ENCODE measurements around the gene ESD. TPM values are rescaled to one million over a fixed set of nuclear protein-coding genes. Genes with fewer than 3 reads are reported as not detected.

ESD gene
- total and polyA plus RNA-seq, 10 of the 15 experiments (the other 5 are each of a cell fraction or from before 2014, with no cell fraction given) = 105 to 387 (median 195) TPM

DNA sequence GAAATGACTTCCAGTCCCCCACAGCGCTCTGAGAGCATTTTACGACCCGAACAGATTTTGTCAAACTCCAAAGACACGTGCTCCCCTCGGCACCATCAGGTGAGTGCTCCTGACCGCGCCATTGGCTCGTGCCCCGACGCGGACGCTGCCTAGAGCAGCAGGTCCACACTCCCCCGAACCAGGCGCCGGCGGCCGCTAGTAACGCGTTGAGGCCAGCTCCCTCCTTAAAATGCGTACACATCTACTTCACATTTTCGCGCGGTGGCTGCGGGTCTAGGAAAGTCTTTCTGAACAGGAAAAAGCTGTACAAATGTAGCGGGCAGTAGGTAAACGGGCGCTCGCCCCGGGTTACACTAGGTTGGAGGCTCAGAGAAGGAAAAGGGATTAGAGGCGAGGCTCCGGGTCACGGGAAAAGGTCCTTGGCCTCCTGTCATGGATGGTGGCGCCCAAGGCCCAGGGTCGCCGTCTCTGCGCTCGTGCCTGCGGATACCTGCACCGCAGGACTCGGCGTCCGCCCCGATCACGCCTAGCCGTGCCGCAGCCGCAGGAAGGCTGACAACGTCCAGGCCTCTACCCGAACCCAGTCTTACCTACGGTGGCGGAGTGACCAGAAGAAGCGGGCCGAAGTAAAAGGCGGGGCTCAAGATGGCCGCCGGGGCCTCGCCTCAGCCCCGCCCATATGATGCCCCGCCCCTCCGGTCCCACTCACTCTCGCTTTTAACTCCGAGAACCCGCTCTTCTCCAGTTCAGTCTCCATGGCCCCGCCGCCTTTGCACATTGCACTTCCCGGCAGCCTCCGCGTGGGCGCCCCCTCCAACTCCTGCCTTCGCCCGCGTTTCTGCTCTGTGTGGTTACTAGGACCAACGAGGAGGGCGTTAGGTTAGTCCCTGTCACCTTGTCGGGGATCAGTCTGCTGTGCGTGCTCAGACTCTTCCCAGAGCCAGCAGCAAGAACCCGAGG, at the start of gene ESD (continued):
- no peak for TF ChIP-seq PRDM15 (CRISPR knock-in tag; IDR thresholded peaks at IDR 0.05)
- peak; percentile 40 for TF ChIP-seq RUNX3 (IDR thresholded peaks at IDR 0.05; ENCODE audit: low read length)
- TF ChIP-seq SMAD5 (IDR thresholded peaks at IDR 0.05; ENCODE audit: low read depth) = peak; percentile 65; the same call in 1 of the 2 replicates
- no peak for TF ChIP-seq SREBF1 (IDR thresholded peaks at IDR 0.05; ENCODE audit: low read length)
- TF ChIP-seq, protein P1, sequence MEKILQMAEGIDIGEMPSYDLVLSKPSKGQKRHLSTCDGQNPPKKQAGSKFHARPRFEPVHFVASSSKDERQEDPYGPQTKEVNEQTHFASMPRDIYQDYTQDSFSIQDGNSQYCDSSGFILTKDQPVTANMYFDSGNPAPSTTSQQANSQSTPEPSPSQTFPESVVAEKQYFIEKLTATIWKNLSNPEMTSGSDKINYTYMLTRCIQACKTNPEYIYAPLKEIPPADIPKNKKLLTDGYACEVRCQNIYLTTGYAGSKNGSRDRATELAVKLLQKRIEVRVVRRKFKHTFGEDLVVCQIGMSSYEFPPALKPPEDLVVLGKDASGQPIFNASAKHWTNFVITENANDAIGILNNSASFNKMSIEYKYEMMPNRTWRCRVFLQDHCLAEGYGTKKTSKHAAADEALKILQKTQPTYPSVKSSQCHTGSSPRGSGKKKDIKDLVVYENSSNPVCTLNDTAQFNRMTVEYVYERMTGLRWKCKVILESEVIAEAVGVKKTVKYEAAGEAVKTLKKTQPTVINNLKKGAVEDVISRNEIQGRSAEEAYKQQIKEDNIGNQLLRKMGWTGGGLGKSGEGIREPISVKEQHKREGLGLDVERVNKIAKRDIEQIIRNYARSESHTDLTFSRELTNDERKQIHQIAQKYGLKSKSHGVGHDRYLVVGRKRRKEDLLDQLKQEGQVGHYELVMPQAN (conservative IDR thresholded peaks at IDR 0.05) = peak; percentile 68; the same call in 1 of the 2 replicates
- TF ChIP-seq EZH2 (IDR thresholded peaks at IDR 0.05; ENCODE audit: borderline replicate concordance, control insufficient read depth, low read depth, low read length) = no peak
- TF ChIP-seq, protein P2, sequence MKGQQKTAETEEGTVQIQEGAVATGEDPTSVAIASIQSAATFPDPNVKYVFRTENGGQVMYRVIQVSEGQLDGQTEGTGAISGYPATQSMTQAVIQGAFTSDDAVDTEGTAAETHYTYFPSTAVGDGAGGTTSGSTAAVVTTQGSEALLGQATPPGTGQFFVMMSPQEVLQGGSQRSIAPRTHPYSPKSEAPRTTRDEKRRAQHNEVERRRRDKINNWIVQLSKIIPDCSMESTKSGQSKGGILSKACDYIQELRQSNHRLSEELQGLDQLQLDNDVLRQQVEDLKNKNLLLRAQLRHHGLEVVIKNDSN (IDR thresholded peaks at IDR 0.05; ENCODE audit: borderline replicate concordance, extremely low read length, insufficient read depth, low read depth, low read length) = peak; percentile 87
- TF ChIP-seq ZBTB40 (IDR thresholded peaks at IDR 0.05; ENCODE audit: borderline replicate concordance) = no peak
- peak; percentile 97 for TF ChIP-seq YY1 (IDR thresholded peaks at IDR 0.05; ENCODE audit: low read depth, low read length)
